GM10266 (cell line): ENCODE results near the gene POLH.

ENCODE experiments used
- DNase-seq: peaks from one replicate; pipeline ENCODE4 v3.0.0; 2012; ENCODE audit errors: extremely low spot score
- TF ChIP-seq, protein P1 (sequence below): IDR thresholded peaks from 2 replicates; pipeline ENCODE4 v1.5.1; 2012; ENCODE audit warnings: mild to moderate bottlenecking, low read depth; ENCODE audit not compliant: control insufficient read depth, insufficient read depth; ENCODE audit errors: missing control alignments

Gene POLH

DNA sequence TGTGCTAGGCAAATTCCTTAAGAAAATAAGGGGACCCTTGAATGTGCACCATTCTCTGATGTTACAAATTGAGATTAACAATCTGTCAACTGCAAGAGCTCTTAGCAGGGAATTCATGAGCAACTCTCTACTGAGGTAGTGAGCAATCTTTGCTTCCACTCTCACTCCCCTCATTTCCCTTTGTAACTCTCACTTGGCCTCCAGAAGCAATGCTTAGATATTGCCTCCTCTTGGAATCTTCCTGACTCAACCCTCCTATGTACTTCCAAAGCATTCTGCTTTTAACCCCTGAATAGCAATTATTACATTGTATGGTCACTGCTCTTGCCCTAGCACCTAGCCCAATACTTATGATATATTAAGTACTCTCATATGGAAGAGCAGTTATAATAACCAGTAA is 16.7 kb upstream of the POLH start:
- TF ChIP-seq, protein P1, sequence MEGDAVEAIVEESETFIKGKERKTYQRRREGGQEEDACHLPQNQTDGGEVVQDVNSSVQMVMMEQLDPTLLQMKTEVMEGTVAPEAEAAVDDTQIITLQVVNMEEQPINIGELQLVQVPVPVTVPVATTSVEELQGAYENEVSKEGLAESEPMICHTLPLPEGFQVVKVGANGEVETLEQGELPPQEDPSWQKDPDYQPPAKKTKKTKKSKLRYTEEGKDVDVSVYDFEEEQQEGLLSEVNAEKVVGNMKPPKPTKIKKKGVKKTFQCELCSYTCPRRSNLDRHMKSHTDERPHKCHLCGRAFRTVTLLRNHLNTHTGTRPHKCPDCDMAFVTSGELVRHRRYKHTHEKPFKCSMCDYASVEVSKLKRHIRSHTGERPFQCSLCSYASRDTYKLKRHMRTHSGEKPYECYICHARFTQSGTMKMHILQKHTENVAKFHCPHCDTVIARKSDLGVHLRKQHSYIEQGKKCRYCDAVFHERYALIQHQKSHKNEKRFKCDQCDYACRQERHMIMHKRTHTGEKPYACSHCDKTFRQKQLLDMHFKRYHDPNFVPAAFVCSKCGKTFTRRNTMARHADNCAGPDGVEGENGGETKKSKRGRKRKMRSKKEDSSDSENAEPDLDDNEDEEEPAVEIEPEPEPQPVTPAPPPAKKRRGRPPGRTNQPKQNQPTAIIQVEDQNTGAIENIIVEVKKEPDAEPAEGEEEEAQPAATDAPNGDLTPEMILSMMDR = no peak

DNA sequence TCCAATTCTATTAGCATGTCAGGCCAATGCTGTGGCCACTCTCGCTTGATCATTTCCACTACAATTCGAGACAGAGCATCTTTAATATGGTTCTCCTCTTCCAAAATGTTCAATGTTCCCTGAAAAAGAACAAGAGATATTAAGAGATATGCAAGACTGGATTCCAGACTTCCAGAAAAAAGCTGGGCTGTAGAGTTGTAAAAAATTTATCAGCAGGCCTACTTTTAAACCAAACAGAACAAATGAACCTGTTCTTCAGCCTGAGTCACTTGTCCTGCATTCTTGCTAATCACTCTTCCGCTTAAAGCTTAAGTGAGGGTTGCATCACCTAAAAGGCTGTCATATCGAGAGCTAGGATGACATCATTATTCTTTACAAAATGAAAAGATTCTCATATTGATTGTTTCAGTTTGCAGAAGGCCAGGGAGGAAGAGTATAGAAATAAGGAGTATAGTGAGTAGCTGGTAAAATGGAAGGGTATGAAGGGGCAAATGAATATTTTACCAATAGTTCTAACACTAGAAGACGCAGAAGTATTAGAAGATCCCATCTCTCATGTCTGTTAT is 5.0 kb upstream of the POLH start:
- DNase-seq = peak; percentile 29
- TF ChIP-seq, protein P1 = no peak

More for the DNA sequence above, 16.7 kb upstream of the POLH start:
- no peak for DNase-seq

DNA sequence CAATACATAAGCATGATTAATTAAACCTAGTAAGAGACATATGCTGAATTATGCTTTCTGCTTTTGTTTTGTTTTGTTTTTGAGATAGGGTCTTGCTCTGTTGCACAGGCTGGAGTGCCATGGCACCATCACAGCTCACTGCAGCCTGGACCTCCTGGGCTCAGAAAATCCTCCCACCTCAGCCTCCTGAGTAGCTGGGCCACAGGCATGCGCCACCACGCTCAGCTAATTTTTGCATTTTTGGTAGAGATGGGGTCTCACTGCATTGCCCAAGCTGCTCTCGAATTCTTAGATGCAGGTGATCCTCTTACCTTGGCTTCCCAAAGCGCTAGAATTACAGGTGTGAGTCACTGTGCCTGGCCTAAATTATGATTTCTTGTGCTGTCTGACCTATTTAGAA is 4.0 kb upstream of the POLH start:
- TF ChIP-seq, protein P1 = no peak
- no peak for DNase-seq

DNA sequence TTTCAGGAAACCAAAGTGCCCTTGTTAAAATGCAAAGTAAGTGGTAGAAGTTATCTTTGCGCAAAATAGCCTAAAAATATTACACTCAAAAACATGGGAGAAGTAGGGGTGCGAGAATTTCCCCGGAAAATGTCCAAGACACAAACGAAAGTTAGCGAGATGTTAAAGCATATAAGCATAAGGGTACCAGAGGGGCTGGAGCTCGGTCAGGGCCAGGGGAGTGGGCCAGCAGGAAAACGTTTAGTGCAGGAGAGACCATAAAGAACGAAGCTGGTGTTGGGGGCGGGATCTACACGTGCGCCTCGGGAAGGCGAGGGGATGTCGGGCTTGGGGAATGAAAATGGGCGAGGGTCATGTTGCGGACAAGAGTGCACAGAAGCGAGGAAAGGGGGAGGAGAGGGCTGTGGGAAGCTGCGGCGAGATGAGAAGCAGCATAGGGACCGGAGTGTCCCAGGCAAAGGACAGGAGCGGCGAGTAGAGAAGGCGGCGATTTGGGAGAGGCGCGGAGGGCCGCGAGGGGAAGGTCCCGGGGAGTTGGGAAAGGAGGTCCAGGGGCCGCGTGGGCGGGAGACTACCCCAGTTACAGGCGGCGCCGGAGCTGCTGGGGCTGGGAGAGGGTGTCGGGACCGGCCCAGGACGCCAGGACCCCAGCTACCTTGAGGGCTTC is 747 bp upstream of the POLH start:
- TF ChIP-seq, protein P1 = no peak
- DNase-seq = no peak

DNA sequence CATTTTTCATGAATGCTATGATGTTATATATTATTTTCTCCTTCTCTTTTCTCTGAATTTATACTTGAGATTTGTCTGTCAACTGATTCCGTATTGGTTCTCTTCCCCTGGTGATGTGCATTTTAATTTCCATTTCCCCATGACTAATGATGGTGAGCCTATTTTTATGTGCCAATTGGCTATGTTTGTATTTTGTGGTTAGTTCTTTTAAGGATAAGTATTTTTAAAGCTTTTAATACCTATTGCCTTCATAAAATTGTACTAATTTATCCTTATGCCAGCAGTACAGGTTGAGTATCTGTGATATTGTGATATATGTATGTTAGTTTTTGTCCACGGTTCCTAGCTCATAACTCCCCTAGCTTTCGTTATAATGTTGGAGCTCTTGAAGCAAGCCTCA is 2.8 kb downstream of the POLH start:
- DNase-seq = no peak

DNA sequence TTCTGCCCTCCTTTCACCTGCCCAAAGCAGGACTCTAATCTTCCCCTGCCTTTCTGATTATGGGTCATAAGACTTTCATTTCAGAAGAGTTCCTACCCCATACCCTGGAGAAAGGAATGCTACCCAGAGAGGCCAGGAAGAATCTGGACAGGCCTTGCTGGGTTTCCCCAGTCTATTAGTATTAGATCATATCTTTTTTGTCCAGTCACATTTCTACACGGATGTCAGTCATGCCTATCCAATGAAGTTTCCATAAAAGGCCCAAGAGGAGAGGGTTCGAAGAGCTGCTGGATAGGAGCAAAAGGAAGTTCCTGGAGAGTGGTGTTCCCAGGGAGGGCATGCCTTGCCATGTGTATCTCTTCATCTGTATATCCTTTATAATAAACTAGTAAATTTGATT is 3.2 kb downstream of the POLH start:
- DNase-seq = no peak
- TF ChIP-seq, protein P1 = no peak

More for the DNA sequence above, 2.8 kb downstream of the POLH start:
- TF ChIP-seq, protein P1 = no peak

DNA sequence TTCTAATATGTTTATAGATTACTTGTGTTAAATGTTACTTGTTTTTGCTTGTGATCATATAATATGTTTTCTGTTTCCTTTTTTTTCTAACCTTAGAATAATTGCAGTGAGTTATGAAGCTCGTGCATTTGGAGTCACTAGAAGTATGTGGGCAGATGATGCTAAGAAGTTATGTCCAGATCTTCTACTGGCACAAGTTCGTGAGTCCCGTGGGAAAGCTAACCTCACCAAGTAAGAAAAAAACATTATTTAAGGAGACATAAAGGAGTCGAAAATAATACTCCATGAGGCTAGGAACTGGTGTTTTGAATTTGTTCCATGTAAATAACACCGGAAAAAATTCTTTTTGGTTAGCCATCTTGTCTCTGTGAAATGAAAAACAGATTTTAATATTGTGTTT is 6.9 kb downstream of the POLH start:
- no peak for DNase-seq

More for the DNA sequence above, 6.9 kb downstream of the POLH start:
- TF ChIP-seq, protein P1 = no peak
